ENCODE data around the gene KCTD2. TPM values are rescaled to one million over a fixed set of nuclear protein-coding genes. Genes with fewer than 3 reads are reported as not detected.

The KCTD2 gene
- total RNA-seq, 1 donor from 2014 or later = 17.2 TPM

DNA sequence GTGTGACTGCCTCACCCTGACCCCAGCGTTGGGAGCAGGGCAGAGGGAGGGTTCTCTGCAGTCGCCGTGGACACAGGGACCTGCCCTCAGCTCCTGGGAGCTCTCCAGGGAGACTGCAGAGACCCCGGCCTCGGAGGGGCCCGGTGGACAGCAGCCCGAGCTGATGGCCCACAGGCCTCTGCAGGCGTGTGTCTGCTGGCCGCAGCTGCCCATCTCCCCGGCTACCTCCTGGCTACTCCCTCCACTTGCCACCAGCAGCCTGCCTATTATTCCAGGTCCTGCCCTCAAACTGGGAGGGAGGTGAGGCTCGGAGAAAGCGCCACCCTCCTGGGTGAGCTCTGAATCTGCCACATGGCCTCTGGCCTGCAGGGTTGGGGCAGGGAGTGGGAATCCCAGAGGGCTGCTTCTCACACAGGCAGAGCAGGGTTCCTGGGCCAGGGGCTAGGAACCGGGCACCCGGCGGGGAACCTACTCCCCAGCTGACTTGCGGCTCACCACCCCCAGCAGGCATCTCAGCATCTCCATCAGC lies 47.9 kb downstream of the KCTD2 start:
- no peak overlapping the region for H3K27ac ChIP-seq
- intact Hi-C loops (cut with DNase I) = no loop called here
- no peaks in the 10 kb centered on the region for H3K9me3 ChIP-seq
- H3K27me3 ChIP-seq = no peaks in the 10 kb centered on the region
- peaks cover 52% of the 10 kb centered on the region for H3K4me1 ChIP-seq
- TF ChIP-seq, protein P1, sequence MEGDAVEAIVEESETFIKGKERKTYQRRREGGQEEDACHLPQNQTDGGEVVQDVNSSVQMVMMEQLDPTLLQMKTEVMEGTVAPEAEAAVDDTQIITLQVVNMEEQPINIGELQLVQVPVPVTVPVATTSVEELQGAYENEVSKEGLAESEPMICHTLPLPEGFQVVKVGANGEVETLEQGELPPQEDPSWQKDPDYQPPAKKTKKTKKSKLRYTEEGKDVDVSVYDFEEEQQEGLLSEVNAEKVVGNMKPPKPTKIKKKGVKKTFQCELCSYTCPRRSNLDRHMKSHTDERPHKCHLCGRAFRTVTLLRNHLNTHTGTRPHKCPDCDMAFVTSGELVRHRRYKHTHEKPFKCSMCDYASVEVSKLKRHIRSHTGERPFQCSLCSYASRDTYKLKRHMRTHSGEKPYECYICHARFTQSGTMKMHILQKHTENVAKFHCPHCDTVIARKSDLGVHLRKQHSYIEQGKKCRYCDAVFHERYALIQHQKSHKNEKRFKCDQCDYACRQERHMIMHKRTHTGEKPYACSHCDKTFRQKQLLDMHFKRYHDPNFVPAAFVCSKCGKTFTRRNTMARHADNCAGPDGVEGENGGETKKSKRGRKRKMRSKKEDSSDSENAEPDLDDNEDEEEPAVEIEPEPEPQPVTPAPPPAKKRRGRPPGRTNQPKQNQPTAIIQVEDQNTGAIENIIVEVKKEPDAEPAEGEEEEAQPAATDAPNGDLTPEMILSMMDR (IDR thresholded peaks at IDR 0.05) = no peak
- TF ChIP-seq POLR2AphosphoS5 (IDR thresholded peaks at IDR 0.05; ENCODE audit: insufficient read depth in 1 of 2, low read depth in 1 of 2) = no peak
- DNase-seq (ENCODE audit: extremely low spot score in 2 of 2) = no peak
- H3K36me3 ChIP-seq = peaks cover 0 to 6% of the 10 kb centered on the region in 2 donors
- no peak overlapping the region for H3K4me3 ChIP-seq

GRCh38 chr17:75096082-75096625 lies 49.1 kb downstream of the KCTD2 start:
- TF ChIP-seq POLR2AphosphoS5 (IDR thresholded peaks at IDR 0.05; ENCODE audit: insufficient read depth in 1 of 2, low read depth in 1 of 2) (peak in 1 of 2 donors; percentile 70), POLR2A (IDR thresholded peaks at IDR 0.05) (no peak)
- TF ChIP-seq, protein P1 (IDR thresholded peaks at IDR 0.05) = no peak
- DNase-seq (ENCODE audit: extremely low spot score in 2 of 2) = no peak
- no peak overlapping the region for H3K4me3 ChIP-seq
- H3K36me3 ChIP-seq = peaks cover 0 to 13% of the 10 kb centered on the region in 2 donors
- peak overlapping the region; percentile 23 for H3K27ac ChIP-seq
- intact Hi-C loops (cut with DNase I) = no loop called here
- no peaks in the 10 kb centered on the region for H3K27me3 ChIP-seq
- no peaks in the 10 kb centered on the region for H3K9me3 ChIP-seq
- peaks cover 42% of the 10 kb centered on the region for H3K4me1 ChIP-seq

GRCh38 chr17:75097865-75098264 lies 50.8 kb downstream of the KCTD2 start:
- TF ChIP-seq POLR2A (IDR thresholded peaks at IDR 0.05) (no peak), POLR2AphosphoS5 (IDR thresholded peaks at IDR 0.05; ENCODE audit: insufficient read depth in 1 of 2, low read depth in 1 of 2) (no peak)
- TF ChIP-seq, protein P1 (IDR thresholded peaks at IDR 0.05) = no peak
- Histone ChIP-seq H3K4me1 (peaks cover 26% of the 10 kb centered on the region), H3K4me3 (no peak overlapping the region), H3K9me3 (no peaks in the 10 kb centered on the region), H3K27ac (no peak overlapping the region), H3K36me3 (peaks cover 0 to 13% of the 10 kb centered on the region in 2 donors), H3K27me3 (no peaks in the 10 kb centered on the region)
- no peak for DNase-seq (ENCODE audit: extremely low spot score in 2 of 2)
- intact Hi-C loops (cut with DNase I) = no loop called here

- no peak overlapping the region for H3K4me3 ChIP-seq
- peaks cover 0 to 13% of the 10 kb centered on the region in 2 donors for H3K36me3 ChIP-seq
- H3K4me1 ChIP-seq = peaks cover 18% of the 10 kb centered on the region
- no peak for DNase-seq (ENCODE audit: extremely low spot score in 2 of 2)
- TF ChIP-seq POLR2A (IDR thresholded peaks at IDR 0.05) (no peak), POLR2AphosphoS5 (IDR thresholded peaks at IDR 0.05; ENCODE audit: insufficient read depth in 1 of 2, low read depth in 1 of 2) (no peak)
- no peaks in the 10 kb centered on the region for H3K9me3 ChIP-seq
- intact Hi-C loops (cut with DNase I) = no loop called here
- H3K27me3 ChIP-seq = no peaks in the 10 kb centered on the region
- H3K27ac ChIP-seq = no peak overlapping the region
Measured at GRCh38 chr17:75098861-75099260, 51.8 kb downstream of the KCTD2 start.

- Histone ChIP-seq H3K36me3 (peaks cover 0 to 13% of the 10 kb centered on the region in 2 donors), H3K4me3 (no peak overlapping the region), H3K9me3 (no peaks in the 10 kb centered on the region), H3K4me1 (peaks cover 10% of the 10 kb centered on the region), H3K27ac (no peak overlapping the region), H3K27me3 (no peaks in the 10 kb centered on the region)
- intact Hi-C loops (cut with DNase I) = loop anchor here (10.0 kb wide), 1 partner anchor 765 kb away; no protein-coding TSS in a partner anchor
- no peak for TF ChIP-seq POLR2AphosphoS5 (IDR thresholded peaks at IDR 0.05; ENCODE audit: insufficient read depth in 1 of 2, low read depth in 1 of 2)
- no peak for TF ChIP-seq POLR2A (IDR thresholded peaks at IDR 0.05)
- TF ChIP-seq, protein P1 (IDR thresholded peaks at IDR 0.05) = no peak
- no peak for DNase-seq (ENCODE audit: extremely low spot score in 2 of 2)
Measured at GRCh38 chr17:75099881-75100595, 53.0 kb downstream of the KCTD2 start.

Measured in vagina (tissue), 2 donors.